Epithelial cell of proximal tubule (primary cell): ENCODE measurements around the gene NRN1L. TPM values are rescaled to one million over a fixed set of nuclear protein-coding genes. Genes with fewer than 3 reads are reported as not detected.
A peak's percentile ranks its signal among the peaks of the same experiment; 100 is the strongest.
"Not testable (repeated sequence)": the region's sequence is repeated elsewhere in the genome, so short reads cannot be mapped to it uniquely, and the experiment has no call there.

ENCODE experiments used
- DNase-seq: peaks from one replicate; pipeline ENCODE4 v3.0.0-alpha.2; 2011; ENCODE audit warnings: low read depth
- H3K4me3 ChIP-seq: 2 replicates; pipeline ENCODE4 v1.5.1; 2011; ENCODE audit warnings: low read depth, mild to moderate bottlenecking, low read length
- CTCF ChIP-seq: conservative IDR thresholded peaks from 2 replicates; pipeline ENCODE4 v1.5.1; 2012; ENCODE audit warnings: low read depth, mild to moderate bottlenecking, low read length
- total RNA-seq: library from RNA; depleted of rRNA; stranded (reverse); fragments of >200 nt; gene quantifications from 2 replicates; pipeline ENCODE4 v1.2.3, GENCODE V29; 2015

NRN1L gene
- total RNA-seq, 1 donor from 2014 or later = 0.46 TPM

DNA sequence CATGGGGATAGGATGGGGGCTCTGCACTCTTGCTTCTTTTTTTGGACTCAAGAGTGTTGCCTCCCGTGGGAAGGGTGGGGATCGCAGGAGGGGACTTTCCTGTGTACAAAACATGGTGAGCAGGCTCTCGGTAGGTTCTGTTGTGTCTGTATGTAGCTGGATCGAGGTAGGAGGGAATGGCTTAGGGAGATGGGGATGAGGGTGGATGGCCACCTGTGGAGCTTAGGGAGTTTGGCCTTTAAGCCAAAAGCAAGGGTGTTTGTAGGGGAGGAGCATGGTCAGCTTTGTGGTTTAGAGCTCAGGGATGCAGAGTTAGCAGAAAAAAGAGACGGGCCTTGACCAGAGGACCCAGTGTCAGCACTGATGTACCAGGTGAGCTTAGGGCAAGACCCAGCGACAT lies 22.8 kb upstream of the NRN1L start:
- no peak for DNase-seq
- no peak overlapping the region for H3K4me3 ChIP-seq
- no peak for TF ChIP-seq CTCF

- no peak for TF ChIP-seq CTCF
- no peak for DNase-seq
- no peak overlapping the region for H3K4me3 ChIP-seq
Observed at GRCh38 chr16:67862623-67863583, 21.8 kb upstream of the NRN1L start.

DNA sequence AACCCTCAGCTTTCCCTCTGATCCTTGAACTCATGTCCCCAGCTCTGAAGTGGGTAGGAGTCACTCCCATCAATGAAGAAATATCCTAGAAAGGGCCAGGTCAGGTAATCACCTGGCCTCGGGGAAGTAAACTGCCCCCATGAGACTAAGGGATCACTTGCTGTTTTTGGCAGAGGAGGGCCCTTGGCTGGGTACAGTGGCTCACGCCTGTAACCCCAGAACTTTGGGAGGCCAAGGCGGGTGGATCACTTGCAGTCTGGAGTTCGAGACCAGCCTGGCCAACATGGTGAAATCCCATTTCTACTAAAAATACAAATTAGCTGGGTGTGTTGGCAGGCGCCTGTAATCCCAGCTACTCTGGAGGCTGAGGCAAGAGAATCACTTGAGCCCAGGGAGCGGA lies 20.6 kb upstream of the NRN1L start:
- DNase-seq, H3K4me3 ChIP-seq: not testable (repeated sequence)

GRCh38 chr16:67864594-67864993 lies 20.1 kb upstream of the NRN1L start:
- no peak for TF ChIP-seq CTCF

DNA sequence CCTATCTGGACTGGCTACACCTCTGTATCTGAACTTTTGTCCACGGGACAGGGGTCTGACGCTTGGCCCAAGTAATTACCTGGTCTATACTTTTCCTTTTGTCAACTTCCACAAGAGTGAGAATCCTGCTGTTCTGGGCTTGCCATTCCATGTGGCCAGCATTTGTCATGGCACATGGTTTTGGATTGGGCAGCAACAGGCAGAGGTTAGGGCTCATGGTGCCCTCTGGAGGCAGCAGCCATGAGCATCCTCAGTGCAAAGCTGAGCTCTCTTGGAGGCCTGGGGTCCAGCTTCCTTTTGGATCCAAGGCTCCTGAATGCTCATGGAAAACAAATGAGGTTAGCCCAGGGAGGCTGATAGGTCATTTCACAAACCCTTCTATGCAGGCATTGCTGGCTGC lies 19.4 kb upstream of the NRN1L start:
- H3K4me3 ChIP-seq = no peak overlapping the region
- TF ChIP-seq CTCF = peak; percentile 72
- no peak for DNase-seq

More at GRCh38 chr16:67864594-67864993, 20.1 kb upstream of the NRN1L start:
- DNase-seq = no peak
- no peak overlapping the region for H3K4me3 ChIP-seq

GRCh38 chr16:67868290-67868689 lies 16.4 kb upstream of the NRN1L start:
- no peak overlapping the region for H3K4me3 ChIP-seq
- no peak for DNase-seq
- TF ChIP-seq CTCF = no peak

DNA sequence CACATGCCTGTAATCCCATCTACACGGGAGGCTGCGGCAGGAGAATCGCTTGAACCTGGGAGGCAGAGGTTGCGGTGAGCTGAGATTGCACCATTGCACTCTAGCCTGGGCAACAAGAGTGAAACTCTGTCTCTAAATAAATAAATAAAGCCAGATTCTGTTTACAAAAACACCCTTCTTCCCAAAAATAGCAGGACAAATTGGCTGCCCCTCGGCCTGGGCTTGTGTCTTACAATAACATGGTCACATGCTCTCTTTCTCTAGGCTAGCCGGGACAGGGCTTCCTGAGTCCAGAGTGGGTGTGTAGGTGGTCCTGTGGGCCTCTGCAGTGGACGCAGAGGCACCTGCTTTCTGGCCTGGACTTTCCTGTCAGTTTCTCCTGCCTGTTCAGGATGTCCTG lies 15.0 kb upstream of the NRN1L start:
- H3K4me3 ChIP-seq = no peak overlapping the region
- no peak for TF ChIP-seq CTCF
- no peak for DNase-seq
